T47D (cell line): ENCODE results near the gene SMAP1.

ENCODE experiments used
- DNase-seq, 2 experiments: peaks; one replicate each; pipeline versions ENCODE4 v3.0.0 to v3.0.0-alpha.2; 2011 to 2012; ENCODE audit warnings: low read depth in 1 of 2, low spot score in 1 of 2
- JUND ChIP-seq: IDR thresholded peaks from 2 replicates; pipeline ENCODE4 v1.6.1; 2012; ENCODE audit warnings: low read depth
- in situ Hi-C: cut with HindIII; loops from 2 replicates; pipeline ENCODE4 v1.10.0; 2016; ENCODE audit warnings: low sequenced_read_pairs, low pct_unique_long_range_greater_than_20kb

Gene SMAP1

GRCh38 chr6:70903665-70904452 is 236.2 kb downstream of the SMAP1 start:
- in situ Hi-C loops, result no loop called here
- no peak for DNase-seq
- no peak for TF ChIP-seq JUND

GRCh38 chr6:70905742-70906141 is 238.1 kb downstream of the SMAP1 start:
- in situ Hi-C loops, result no loop called here
- no peak for TF ChIP-seq JUND
- no peak for DNase-seq
